ENCODE results near the gene CEP68.

CEP68 gene

DNA sequence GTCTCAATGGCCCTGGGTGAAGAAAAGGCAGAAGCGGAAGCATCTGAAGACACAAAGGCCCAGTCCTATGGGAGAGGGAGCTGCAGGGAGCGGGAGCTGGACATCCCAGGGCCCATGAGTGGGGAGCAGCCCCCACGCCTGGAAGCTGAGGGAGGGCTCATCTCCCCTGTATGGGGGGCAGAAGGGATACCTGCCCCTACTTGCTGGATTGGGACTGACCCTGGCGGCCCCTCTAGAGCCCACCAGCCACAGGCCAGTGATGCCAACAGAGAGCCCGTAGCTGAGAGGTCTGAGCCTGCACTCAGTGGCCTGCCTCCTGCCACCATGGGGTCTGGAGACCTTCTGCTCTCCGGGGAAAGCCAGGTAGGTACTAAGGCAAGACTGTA, 13.2 kb downstream of the CEP68 start:
- Histone ChIP-seq H3K79me2 (ENCODE audit: insufficient read depth, low read length) (no peaks in the 10 kb centered on the region; the same call in 1 of the 2 replicates), H3K4me3 (ENCODE audit: low read length, poor library complexity, severe bottlenecking) (no peak overlapping the region), H3K27me3 (ENCODE audit: insufficient read depth, low read length, poor library complexity, severe bottlenecking) (no peaks in the 10 kb centered on the region), H3K36me3 (ENCODE audit: insufficient read depth, low read length) (peaks cover 48% of the 10 kb centered on the region; the same call in 1 of the 2 replicates), H3F3A (ENCODE audit: low read depth) (no peaks in the 10 kb centered on the region), H2AFZ (ENCODE audit: low read length) (no peak overlapping the region), H3K9me2 (replicated peaks; ENCODE audit: low read depth, low read length) (no peaks in the 10 kb centered on the region), H3K4me1 (ENCODE audit: insufficient read depth, low read length, poor library complexity, severe bottlenecking) (peaks cover 3% of the 10 kb centered on the region), H4K20me1 (ENCODE audit: insufficient read depth, low read length, poor library complexity, severe bottlenecking) (no peaks in the 10 kb centered on the region), H3K9ac (ENCODE audit: low read depth, low read length, poor library complexity, severe bottlenecking) (peak overlapping the region; percentile 25), H3K9me3 (ENCODE audit: insufficient read depth, low read depth, low read length) (no peaks in the 10 kb centered on the region), H3K4me2 (ENCODE audit: low read depth, low read length, poor library complexity, severe bottlenecking) (no peak overlapping the region)
- TF ChIP-seq, protein P1, sequence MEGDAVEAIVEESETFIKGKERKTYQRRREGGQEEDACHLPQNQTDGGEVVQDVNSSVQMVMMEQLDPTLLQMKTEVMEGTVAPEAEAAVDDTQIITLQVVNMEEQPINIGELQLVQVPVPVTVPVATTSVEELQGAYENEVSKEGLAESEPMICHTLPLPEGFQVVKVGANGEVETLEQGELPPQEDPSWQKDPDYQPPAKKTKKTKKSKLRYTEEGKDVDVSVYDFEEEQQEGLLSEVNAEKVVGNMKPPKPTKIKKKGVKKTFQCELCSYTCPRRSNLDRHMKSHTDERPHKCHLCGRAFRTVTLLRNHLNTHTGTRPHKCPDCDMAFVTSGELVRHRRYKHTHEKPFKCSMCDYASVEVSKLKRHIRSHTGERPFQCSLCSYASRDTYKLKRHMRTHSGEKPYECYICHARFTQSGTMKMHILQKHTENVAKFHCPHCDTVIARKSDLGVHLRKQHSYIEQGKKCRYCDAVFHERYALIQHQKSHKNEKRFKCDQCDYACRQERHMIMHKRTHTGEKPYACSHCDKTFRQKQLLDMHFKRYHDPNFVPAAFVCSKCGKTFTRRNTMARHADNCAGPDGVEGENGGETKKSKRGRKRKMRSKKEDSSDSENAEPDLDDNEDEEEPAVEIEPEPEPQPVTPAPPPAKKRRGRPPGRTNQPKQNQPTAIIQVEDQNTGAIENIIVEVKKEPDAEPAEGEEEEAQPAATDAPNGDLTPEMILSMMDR (conservative IDR thresholded peaks at IDR 0.05; ENCODE audit: low read length): no peak
- TF ChIP-seq EZH2phosphoT487 (IDR thresholded peaks at IDR 0.05; ENCODE audit: borderline replicate concordance): no peak

DNA sequence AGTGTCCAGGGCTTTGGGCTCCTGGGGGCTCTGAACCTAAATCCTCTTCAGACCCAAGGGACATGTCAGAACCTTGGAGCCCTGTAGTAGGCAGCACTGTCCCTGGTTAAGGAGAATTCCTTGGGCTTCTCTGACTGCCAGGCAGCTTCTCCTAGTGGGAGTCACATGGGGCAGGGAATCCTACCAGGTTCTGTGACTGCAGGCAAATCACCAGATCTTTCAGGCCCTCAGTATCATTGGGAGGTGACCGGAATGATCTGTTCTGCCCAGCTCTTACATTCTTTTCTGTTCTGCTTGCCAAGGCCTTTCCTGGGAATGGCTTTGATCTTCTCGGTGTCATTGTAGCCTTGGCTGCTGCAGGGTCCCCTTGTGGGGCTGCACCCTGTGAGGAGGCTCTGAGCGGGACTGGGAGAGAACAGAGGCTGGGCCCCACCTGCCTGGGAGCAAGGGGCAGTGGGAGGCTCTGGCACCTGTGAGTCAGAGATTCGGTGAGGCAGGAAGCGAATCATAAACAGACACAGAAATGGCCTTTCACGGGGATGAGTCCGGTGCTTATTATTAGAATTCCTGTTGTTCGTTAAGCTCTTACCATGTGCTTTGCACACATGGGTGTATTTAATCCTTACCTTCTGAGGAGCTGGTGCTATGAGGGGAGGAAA, 14.1 kb downstream of the CEP68 start:
- Histone ChIP-seq H2AFZ (ENCODE audit: low read length) (no peak overlapping the region), H3K27me3 (ENCODE audit: insufficient read depth, low read length, poor library complexity, severe bottlenecking) (no peaks in the 10 kb centered on the region), H3K79me2 (ENCODE audit: insufficient read depth, low read length) (no peaks in the 10 kb centered on the region; the same call in 1 of the 2 replicates), H3K9me2 (replicated peaks; ENCODE audit: low read depth, low read length) (no peaks in the 10 kb centered on the region), H3K9ac (ENCODE audit: low read depth, low read length, poor library complexity, severe bottlenecking) (no peak overlapping the region), H3K4me2 (ENCODE audit: low read depth, low read length, poor library complexity, severe bottlenecking) (no peak overlapping the region), H3K36me3 (ENCODE audit: insufficient read depth, low read length) (peaks cover 49% of the 10 kb centered on the region; the same call in 1 of the 2 replicates), H3K4me1 (ENCODE audit: insufficient read depth, low read length, poor library complexity, severe bottlenecking) (no peaks in the 10 kb centered on the region), H4K20me1 (ENCODE audit: insufficient read depth, low read length, poor library complexity, severe bottlenecking) (no peaks in the 10 kb centered on the region), H3K9me3 (ENCODE audit: insufficient read depth, low read depth, low read length) (no peaks in the 10 kb centered on the region), H3F3A (ENCODE audit: low read depth) (no peaks in the 10 kb centered on the region), H3K4me3 (ENCODE audit: low read length, poor library complexity, severe bottlenecking) (no peak overlapping the region)
- TF ChIP-seq, protein P1 (conservative IDR thresholded peaks at IDR 0.05; ENCODE audit: low read length): no peak
- TF ChIP-seq EZH2phosphoT487 (IDR thresholded peaks at IDR 0.05; ENCODE audit: borderline replicate concordance): no peak

DNA sequence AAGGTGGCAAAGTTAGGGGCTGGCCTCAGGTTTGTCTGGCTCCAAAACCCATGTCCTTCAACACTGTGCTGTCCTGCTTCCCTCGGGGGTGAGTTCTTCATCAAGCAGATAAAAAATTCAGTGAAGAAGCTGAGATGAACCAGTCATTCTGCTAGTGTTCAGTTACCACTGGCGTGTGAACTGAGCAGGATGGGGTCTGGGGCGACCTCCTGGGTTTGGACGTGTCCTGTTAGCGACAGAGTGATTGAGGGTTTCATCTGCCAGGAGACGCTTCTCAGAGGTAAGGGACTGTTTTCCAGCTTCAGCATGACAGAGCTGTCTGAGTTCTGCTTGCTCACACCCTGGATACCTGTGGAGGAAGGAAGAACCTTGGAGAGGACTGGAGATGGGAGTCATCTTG, 14.6 kb downstream of the CEP68 start:
- H3K4me2 ChIP-seq (ENCODE audit: low read depth, low read length, poor library complexity, severe bottlenecking): no peak overlapping the region
- TF ChIP-seq, protein P1 (conservative IDR thresholded peaks at IDR 0.05; ENCODE audit: low read length): no peak
- no peak for TF ChIP-seq EZH2phosphoT487 (IDR thresholded peaks at IDR 0.05; ENCODE audit: borderline replicate concordance)

More for the DNA sequence above, 14.6 kb downstream of the CEP68 start:
- Histone ChIP-seq H3K27me3 (ENCODE audit: insufficient read depth, low read length, poor library complexity, severe bottlenecking) (no peaks in the 10 kb centered on the region), H3K79me2 (ENCODE audit: insufficient read depth, low read length) (no peaks in the 10 kb centered on the region; the same call in 1 of the 2 replicates), H3K36me3 (ENCODE audit: insufficient read depth, low read length) (peaks cover 49% of the 10 kb centered on the region; the same call in 1 of the 2 replicates), H2AFZ (ENCODE audit: low read length) (no peak overlapping the region), H3K4me3 (ENCODE audit: low read length, poor library complexity, severe bottlenecking) (no peak overlapping the region), H4K20me1 (ENCODE audit: insufficient read depth, low read length, poor library complexity, severe bottlenecking) (no peaks in the 10 kb centered on the region), H3K4me1 (ENCODE audit: insufficient read depth, low read length, poor library complexity, severe bottlenecking) (no peaks in the 10 kb centered on the region), H3K9ac (ENCODE audit: low read depth, low read length, poor library complexity, severe bottlenecking) (no peak overlapping the region), H3K9me3 (ENCODE audit: insufficient read depth, low read depth, low read length) (no peaks in the 10 kb centered on the region), H3F3A (ENCODE audit: low read depth) (no peaks in the 10 kb centered on the region), H3K9me2 (replicated peaks; ENCODE audit: low read depth, low read length) (no peaks in the 10 kb centered on the region)
